ENCODE results near the gene TDRD7. TPM values are rescaled to one million over a fixed set of nuclear protein-coding genes. Genes with fewer than 3 reads are reported as not detected.

The TDRD7 gene
- total and polyA plus RNA-seq, 3 donors from 2014 or later = 31.2 to 85.8 (median 32.2) TPM

- no peaks in the 10 kb centered on the region for H3K9me3 ChIP-seq
- no peak for TF ChIP-seq POLR2A (IDR thresholded peaks at IDR 0.05)
- TF ChIP-seq CTCF (IDR thresholded peaks at IDR 0.05) = peak in 1 of 3 experiments; percentile 13
- H3K27me3 ChIP-seq = no peaks in the 10 kb centered on the region
- peak; percentile 56 for DNase-seq
- H3K4me3 ChIP-seq = peak within 1 kb of the TSS; percentile 69 to 81
- H3K36me3 ChIP-seq (ENCODE audit: low read depth, missing control alignments) = no peaks in the 10 kb centered on the region
- 0 to 1% methylated on average over 10 to 59 of the region's 87 CpGs for WGBS, 2 donors
- peak within 1 kb of the TSS; percentile 31 to 66 for H3K27ac ChIP-seq
- intact Hi-C loops (cut with DNase I; ENCODE audit: low total_unique reads) = loop anchor here (10.0 kb wide), 1 partner anchor 53 kb away; no protein-coding TSS in a partner anchor
- H3K4me1 ChIP-seq = peaks cover 9% of the 10 kb centered on the region
Measured at GRCh38 chr9:97501177-97501971, 89.5 kb downstream of the TDRD7 start, which contains the start of gene TMOD1. TSS of gene TMOD1 (plus strand) at chr9:97501666. CDS start at chr9:97524189, 22,523 bp downstream.

GRCh38 chr9:97501972-97502221 is 90.0 kb downstream of the TDRD7 start:
- peaks cover 9% of the 10 kb centered on the region for H3K4me1 ChIP-seq
- H3K27ac ChIP-seq = peak overlapping the region; percentile 31 to 66
- DNase-seq = no peak
- WGBS, 2 donors = 1% methylated on average over 30 of the region's 30 CpGs; no CpG with 5 or more reads in 1 of the 2 donors
- no peaks in the 10 kb centered on the region for H3K9me3 ChIP-seq
- no peaks in the 10 kb centered on the region for H3K36me3 ChIP-seq (ENCODE audit: low read depth, missing control alignments)
- H3K27me3 ChIP-seq = no peaks in the 10 kb centered on the region
- peak overlapping the region; percentile 69 to 81 for H3K4me3 ChIP-seq
- no peak for TF ChIP-seq POLR2A (IDR thresholded peaks at IDR 0.05)
- TF ChIP-seq CTCF (IDR thresholded peaks at IDR 0.05) = no peak
- intact Hi-C loops (cut with DNase I; ENCODE audit: low total_unique reads) = loop anchor here (10.0 kb wide), 1 partner anchor 53 kb away; no protein-coding TSS in a partner anchor

GRCh38 chr9:97502222-97502983 is 90.5 kb downstream of the TDRD7 start:
- Histone ChIP-seq H3K9me3 (no peaks in the 10 kb centered on the region), H3K36me3 (ENCODE audit: low read depth, missing control alignments) (no peaks in the 10 kb centered on the region), H3K27ac (peak overlapping the region; percentile 31 to 66), H3K4me1 (peaks cover 9% of the 10 kb centered on the region), H3K27me3 (no peaks in the 10 kb centered on the region), H3K4me3 (peak overlapping the region; percentile 69 to 81)
- DNase-seq = no peak
- 15 to 25% methylated on average over 31 to 40 of the region's 49 CpGs for WGBS, 2 donors
- TF ChIP-seq CTCF (IDR thresholded peaks at IDR 0.05) = no peak
- TF ChIP-seq POLR2A (IDR thresholded peaks at IDR 0.05) = no peak
- intact Hi-C loops (cut with DNase I; ENCODE audit: low total_unique reads) = loop anchor here (10.0 kb wide), 1 partner anchor 52 kb away; no protein-coding TSS in a partner anchor

- Histone ChIP-seq H3K4me3 (peak overlapping the region in 1 of 2 donors; percentile 81), H3K27me3 (no peaks in the 10 kb centered on the region), H3K4me1 (peaks cover 9% of the 10 kb centered on the region), H3K36me3 (ENCODE audit: low read depth, missing control alignments) (no peaks in the 10 kb centered on the region), H3K27ac (no peak overlapping the region), H3K9me3 (no peaks in the 10 kb centered on the region)
- DNase-seq = no peak
- TF ChIP-seq POLR2A (IDR thresholded peaks at IDR 0.05) = no peak
- 45 to 54% methylated on average over 17 of the region's 17 CpGs for WGBS, 2 donors
- intact Hi-C loops (cut with DNase I; ENCODE audit: low total_unique reads) = loop anchor here (10.0 kb wide), 1 partner anchor 52 kb away; no protein-coding TSS in a partner anchor
Measured at GRCh38 chr9:97502984-97503861, 91.3 kb downstream of the TDRD7 start.
